Hepatocyte (in vitro differentiated cells): Measurements from ENCODE around the gene PRKG1.

Source experiments
- EZH2 ChIP-seq: fragments of 200-600 bp; sonication (generic); IDR thresholded peaks from 2 replicates; pipeline ENCODE4 v1.6.1; 2016; ENCODE audit warnings: antibody characterized with exemption, mild to moderate bottlenecking, borderline replicate concordance
- TF ChIP-seq, protein P1 (sequence below): fragments of 200-600 bp; sonication (generic); IDR thresholded peaks from 2 replicates; pipeline ENCODE4 v1.5.1; 2016; ENCODE audit warnings: antibody characterized with exemption, mild to moderate bottlenecking; ENCODE audit not compliant: poor library complexity

GRCh38 chr10:51082857-51083256 lies 8.6 kb downstream of the PRKG1 start:
- TF ChIP-seq, protein P1, sequence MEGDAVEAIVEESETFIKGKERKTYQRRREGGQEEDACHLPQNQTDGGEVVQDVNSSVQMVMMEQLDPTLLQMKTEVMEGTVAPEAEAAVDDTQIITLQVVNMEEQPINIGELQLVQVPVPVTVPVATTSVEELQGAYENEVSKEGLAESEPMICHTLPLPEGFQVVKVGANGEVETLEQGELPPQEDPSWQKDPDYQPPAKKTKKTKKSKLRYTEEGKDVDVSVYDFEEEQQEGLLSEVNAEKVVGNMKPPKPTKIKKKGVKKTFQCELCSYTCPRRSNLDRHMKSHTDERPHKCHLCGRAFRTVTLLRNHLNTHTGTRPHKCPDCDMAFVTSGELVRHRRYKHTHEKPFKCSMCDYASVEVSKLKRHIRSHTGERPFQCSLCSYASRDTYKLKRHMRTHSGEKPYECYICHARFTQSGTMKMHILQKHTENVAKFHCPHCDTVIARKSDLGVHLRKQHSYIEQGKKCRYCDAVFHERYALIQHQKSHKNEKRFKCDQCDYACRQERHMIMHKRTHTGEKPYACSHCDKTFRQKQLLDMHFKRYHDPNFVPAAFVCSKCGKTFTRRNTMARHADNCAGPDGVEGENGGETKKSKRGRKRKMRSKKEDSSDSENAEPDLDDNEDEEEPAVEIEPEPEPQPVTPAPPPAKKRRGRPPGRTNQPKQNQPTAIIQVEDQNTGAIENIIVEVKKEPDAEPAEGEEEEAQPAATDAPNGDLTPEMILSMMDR, result no peak
- TF ChIP-seq EZH2, result no peak
